Transverse colon (tissue), 4 donors: ENCODE data around the gene ANKRD33B. TPM values are rescaled to one million over a fixed set of nuclear protein-coding genes. Genes with fewer than 3 reads are reported as not detected.
A peak's percentile ranks its signal among the peaks of the same experiment; 100 is the strongest.

Experiments used
- DNase-seq: peaks from one replicate; pipeline ENCODE4 v3.0.0-alpha.2; 2019
- H3K27ac ChIP-seq, 4 donors: fragments of 200-600 bp; sonication (generic); 2 replicates each; pipeline ENCODE4 v1.5.1; 2016 to 2018; ENCODE audit warnings: inconsistent platforms in 4 of 4
- H3K27me3 ChIP-seq: fragments of 200-600 bp; sonication (generic); 2 replicates; pipeline ENCODE4 v1.5.1; 2017; ENCODE audit warnings: inconsistent platforms
- H3K36me3 ChIP-seq, 4 donors: fragments of 200-600 bp; sonication (generic); 2 replicates each; pipeline ENCODE4 v1.5.1; 2017 to 2019; ENCODE audit warnings: inconsistent platforms in 4 of 4
- H3K4me1 ChIP-seq, 4 donors: fragments of 200-600 bp; sonication (generic); 2 replicates each; pipeline ENCODE4 v1.5.1; 2017 to 2020; ENCODE audit warnings: inconsistent platforms in 4 of 4
- H3K4me3 ChIP-seq, 4 donors: fragments of 200-600 bp; sonication (generic); 1 replicate in 1 of 4; 2 replicates in 3 of 4; pipeline versions ENCODE4 v1.5.1 to v1.6.1; 2017 to 2019; ENCODE audit warnings: inconsistent platforms in 4 of 4
- H3K9me3 ChIP-seq, 2 donors: fragments of 200-600 bp; sonication (generic); 2 replicates each; pipeline ENCODE4 v1.5.1; 2017 to 2019; ENCODE audit warnings: inconsistent platforms in 2 of 2
- EP300 ChIP-seq: sonication (generic); formaldehyde crosslinking; IDR thresholded peaks from one replicate; pipeline ENCODE4 v1.6.1; 2017; ENCODE audit warnings: antibody characterized with exemption, low read depth
- POLR2A ChIP-seq: fragments of 450-650 bp; IDR thresholded peaks from one replicate; pipeline ENCODE4 v1.6.1; 2016; ENCODE audit warnings: antibody characterized with exemption, mild to moderate bottlenecking, moderate library complexity
- POLR2AphosphoS5 ChIP-seq, 3 donors: sonication (generic); formaldehyde crosslinking; IDR thresholded peaks; one replicate each; pipeline ENCODE4 v1.6.1; 2016; ENCODE audit warnings: antibody characterized with exemption in 3 of 3
- WGBS, 2 donors: methylation state at CpG; one replicate each; pipeline ENCODE4 v1.1.5; 2018; ENCODE audit warnings: low coverage in 1 of 2; 5-methylcytosine and 5-hydroxymethylcytosine counted together
- in situ Hi-C, 4 donors: fragments of 200-750 bp; cut with MboI; loops; one replicate each; pipeline versions ENCODE4 v1.15.0 to v1.15.1; 2017; ENCODE audit warnings: low sequenced_read_pairs in 3 of 4, low pct_ligation_motif_present in 1 of 4, low pct_unique_long_range_greater_than_20kb in 1 of 4
- intact Hi-C: fragments of 100-400 bp; cut with DNase I; formaldehyde crosslinking; loops from one replicate; pipeline ENCODE4 v1.15.1; 2023; ENCODE audit warnings: low total_unique reads
- total RNA-seq, 4 donors: library from RNA; depleted of rRNA; stranded (reverse); fragments of >200 nt; gene quantifications; one replicate each; pipeline ENCODE4 v1.1.0, GENCODE V29; 2016
- TF ChIP-seq, protein P1 (sequence below), 5 experiments: fragments of 200-600 bp in 3 of 5; fragments of 450-650 bp in 2 of 5; sonication (generic) in 3 of 5; IDR thresholded peaks; 1 replicate in 2 of 5; 2 replicates in 3 of 5; pipeline ENCODE4 v1.5.1; 2016 to 2017; ENCODE audit warnings: antibody characterized with exemption in 5 of 5, inconsistent platforms in 3 of 5, mild to moderate bottlenecking in 2 of 5, moderate library complexity in 1 of 5

The ANKRD33B gene
- total RNA-seq, 4 donors from 2014 or later, result 0.20 to 3.2 (median 1.4) TPM

DNA sequence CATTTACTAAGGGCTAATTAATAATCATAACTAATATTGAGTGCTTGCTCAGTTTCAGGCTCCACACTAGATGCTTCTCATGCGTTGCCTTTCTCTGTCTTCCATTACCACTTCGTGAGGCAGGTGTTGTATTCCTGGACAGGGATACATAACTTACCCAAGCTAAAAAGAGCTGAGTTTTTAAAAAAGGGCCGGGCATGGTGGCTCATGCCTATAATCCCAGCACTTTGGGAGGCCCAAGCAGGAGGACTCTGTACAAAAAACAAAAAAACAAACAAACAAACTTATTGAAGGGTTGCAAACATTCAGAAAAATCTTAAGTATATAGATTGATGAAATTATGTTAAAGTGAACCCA is 12.1 kb upstream of the ANKRD33B start:
- Histone ChIP-seq H3K4me1 (no peaks in the 10 kb centered on the region), H3K27ac (peak overlapping the region in 3 of 4 donors; percentile 8 to 48 (median 19)), H3K9me3 (no peaks in the 10 kb centered on the region), H3K36me3 (no peaks in the 10 kb centered on the region), H3K4me3 (no peak overlapping the region), H3K27me3 (no peaks in the 10 kb centered on the region)
- in situ Hi-C loops (no loop called here), intact Hi-C loops (no loop called here)
- TF ChIP-seq POLR2AphosphoS5 (IDR thresholded peaks at IDR 0.05) (no peak), EP300 (no peak), POLR2A (no peak)
- TF ChIP-seq, protein P1, sequence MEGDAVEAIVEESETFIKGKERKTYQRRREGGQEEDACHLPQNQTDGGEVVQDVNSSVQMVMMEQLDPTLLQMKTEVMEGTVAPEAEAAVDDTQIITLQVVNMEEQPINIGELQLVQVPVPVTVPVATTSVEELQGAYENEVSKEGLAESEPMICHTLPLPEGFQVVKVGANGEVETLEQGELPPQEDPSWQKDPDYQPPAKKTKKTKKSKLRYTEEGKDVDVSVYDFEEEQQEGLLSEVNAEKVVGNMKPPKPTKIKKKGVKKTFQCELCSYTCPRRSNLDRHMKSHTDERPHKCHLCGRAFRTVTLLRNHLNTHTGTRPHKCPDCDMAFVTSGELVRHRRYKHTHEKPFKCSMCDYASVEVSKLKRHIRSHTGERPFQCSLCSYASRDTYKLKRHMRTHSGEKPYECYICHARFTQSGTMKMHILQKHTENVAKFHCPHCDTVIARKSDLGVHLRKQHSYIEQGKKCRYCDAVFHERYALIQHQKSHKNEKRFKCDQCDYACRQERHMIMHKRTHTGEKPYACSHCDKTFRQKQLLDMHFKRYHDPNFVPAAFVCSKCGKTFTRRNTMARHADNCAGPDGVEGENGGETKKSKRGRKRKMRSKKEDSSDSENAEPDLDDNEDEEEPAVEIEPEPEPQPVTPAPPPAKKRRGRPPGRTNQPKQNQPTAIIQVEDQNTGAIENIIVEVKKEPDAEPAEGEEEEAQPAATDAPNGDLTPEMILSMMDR (IDR thresholded peaks at IDR 0.05), result no peak
- WGBS, 2 donors, result 76 to 79% methylated on average over 2 to 3 of the region's 3 CpGs
- DNase-seq, result no peak

DNA sequence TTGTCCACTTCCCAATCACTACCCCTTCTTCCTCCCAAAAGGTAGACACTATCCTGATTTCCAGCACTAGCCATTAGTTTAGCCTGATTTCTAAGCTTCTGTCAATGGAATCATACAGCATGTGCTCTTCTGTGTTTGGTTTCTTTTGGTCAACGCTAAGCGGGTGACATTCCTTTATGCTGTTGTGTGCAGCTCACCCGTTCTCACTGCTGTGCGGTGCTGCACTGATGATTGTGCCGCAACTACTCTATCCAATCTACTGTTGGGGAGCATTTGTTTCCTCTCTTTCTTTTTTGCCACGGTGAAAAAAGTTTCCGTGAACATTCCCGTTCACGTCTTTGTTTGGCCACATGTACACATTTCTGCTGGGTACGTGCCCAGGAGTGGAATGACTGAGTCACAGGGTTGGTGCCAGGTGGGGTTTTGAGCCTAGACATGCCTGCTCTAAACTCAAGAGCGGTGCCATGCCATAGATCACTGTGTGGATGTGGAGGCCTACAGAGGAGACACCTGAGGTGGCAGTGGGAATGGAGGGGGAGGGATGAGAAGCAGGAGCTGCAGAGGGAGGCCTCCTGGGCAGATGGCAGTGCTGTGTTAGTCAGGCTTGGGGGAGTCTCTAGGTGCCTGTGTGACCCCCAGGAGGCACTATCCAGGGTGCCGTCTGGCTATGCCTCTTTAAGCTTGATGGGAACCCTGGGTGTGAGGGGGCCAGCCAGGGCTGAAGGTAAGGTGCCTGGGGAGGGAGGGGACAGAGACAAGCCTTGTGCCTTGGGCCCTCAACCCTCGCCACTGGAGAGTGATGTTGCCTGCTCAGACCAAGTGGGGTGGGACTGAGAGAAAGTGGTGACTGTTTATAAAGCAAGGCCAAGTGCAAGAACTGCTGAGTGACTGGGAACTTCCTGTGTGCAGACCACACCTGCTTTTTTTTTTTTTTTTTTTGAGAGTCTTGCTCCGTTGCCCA is 11.4 kb upstream of the ANKRD33B start:
- Histone ChIP-seq H3K4me1 (no peaks in the 10 kb centered on the region), H3K27me3 (no peaks in the 10 kb centered on the region), H3K9me3 (no peaks in the 10 kb centered on the region), H3K27ac (peak overlapping the region in 2 of 4 donors; percentile 8 to 19), H3K36me3 (no peaks in the 10 kb centered on the region), H3K4me3 (no peak overlapping the region)
- 81 to 88% methylated on average over 5 to 14 of the region's 14 CpGs for WGBS, 2 donors
- intact Hi-C loops (no loop called here), in situ Hi-C loops (no loop called here)
- DNase-seq, result no peak
- TF ChIP-seq POLR2AphosphoS5 (IDR thresholded peaks at IDR 0.05), result no peak
- no peak for TF ChIP-seq POLR2A
- no peak for TF ChIP-seq EP300
- TF ChIP-seq, protein P1 (IDR thresholded peaks at IDR 0.05), result no peak

DNA sequence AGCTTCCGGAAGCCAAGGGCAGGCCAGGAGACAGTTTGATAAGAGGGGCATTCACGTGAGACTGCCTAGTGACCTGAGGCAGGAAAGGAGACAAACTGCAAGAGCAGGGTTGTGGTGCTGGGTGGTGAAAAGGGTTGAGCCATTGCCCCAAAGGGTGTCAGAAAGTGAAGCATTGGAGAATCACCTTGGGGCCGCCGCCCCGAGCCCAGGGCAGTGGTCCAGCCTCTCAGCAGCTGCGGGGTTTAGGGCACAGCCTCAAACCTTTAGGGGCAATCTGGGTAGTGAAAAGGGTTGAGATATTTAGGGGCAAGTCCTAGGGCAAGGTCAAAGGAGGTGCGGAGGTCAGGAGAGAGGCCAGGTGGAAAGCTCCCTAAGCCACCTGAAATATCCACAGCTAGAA is 10.4 kb upstream of the ANKRD33B start:
- no peaks in the 10 kb centered on the region for H3K9me3 ChIP-seq
- no peak overlapping the region for H3K27ac ChIP-seq
- no peaks in the 10 kb centered on the region for H3K36me3 ChIP-seq
- in situ Hi-C loops, result no loop called here
- no peak overlapping the region for H3K4me3 ChIP-seq
- intact Hi-C loops, result no loop called here
- TF ChIP-seq POLR2AphosphoS5 (IDR thresholded peaks at IDR 0.05) (no peak), POLR2A (no peak), EP300 (no peak)
- TF ChIP-seq, protein P1 (IDR thresholded peaks at IDR 0.05), result no peak
- DNase-seq, result no peak
- H3K27me3 ChIP-seq, result no peaks in the 10 kb centered on the region
- 88% methylated on average over 7 of the region's 7 CpGs; no CpG with 5 or more reads in 1 of the 2 donors for WGBS, 2 donors
- H3K4me1 ChIP-seq, result no peaks in the 10 kb centered on the region

DNA sequence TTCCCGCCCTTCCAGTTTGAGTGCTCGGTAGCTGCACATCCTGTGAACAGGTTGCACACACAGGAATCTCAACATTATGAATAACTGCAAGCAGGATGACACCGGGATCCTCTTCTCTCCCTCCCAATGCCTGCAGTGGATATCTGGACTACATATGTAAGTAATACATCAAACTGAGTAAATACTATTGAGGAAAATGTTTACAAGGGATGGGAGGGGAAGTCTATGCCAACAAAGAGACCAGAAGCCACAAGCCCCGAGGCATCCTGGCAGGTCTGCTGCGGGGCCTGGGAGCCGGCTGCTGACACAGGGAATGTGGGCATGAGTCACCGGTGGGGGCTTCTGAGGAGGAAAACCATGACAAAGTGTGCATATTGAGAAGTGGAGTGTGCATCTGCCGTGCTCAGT is 8.6 kb upstream of the ANKRD33B start:
- Histone ChIP-seq H3K4me1 (no peaks in the 10 kb centered on the region), H3K36me3 (no peaks in the 10 kb centered on the region), H3K4me3 (no peak overlapping the region), H3K27me3 (peaks cover 7% of the 10 kb centered on the region), H3K9me3 (no peaks in the 10 kb centered on the region), H3K27ac (no peak overlapping the region)
- in situ Hi-C loops (no loop called here), intact Hi-C loops (no loop called here)
- TF ChIP-seq, protein P1 (IDR thresholded peaks at IDR 0.05), result no peak
- no peak for DNase-seq
- 69 to 90% methylated on average over 2 to 8 of the region's 8 CpGs for WGBS, 2 donors
